ENCODE results near the gene POLRMT.
"Not testable (repeated sequence)": the region's sequence is repeated elsewhere in the genome, so short reads cannot be mapped to it uniquely, and the experiment has no call there.

Gene POLRMT

DNA sequence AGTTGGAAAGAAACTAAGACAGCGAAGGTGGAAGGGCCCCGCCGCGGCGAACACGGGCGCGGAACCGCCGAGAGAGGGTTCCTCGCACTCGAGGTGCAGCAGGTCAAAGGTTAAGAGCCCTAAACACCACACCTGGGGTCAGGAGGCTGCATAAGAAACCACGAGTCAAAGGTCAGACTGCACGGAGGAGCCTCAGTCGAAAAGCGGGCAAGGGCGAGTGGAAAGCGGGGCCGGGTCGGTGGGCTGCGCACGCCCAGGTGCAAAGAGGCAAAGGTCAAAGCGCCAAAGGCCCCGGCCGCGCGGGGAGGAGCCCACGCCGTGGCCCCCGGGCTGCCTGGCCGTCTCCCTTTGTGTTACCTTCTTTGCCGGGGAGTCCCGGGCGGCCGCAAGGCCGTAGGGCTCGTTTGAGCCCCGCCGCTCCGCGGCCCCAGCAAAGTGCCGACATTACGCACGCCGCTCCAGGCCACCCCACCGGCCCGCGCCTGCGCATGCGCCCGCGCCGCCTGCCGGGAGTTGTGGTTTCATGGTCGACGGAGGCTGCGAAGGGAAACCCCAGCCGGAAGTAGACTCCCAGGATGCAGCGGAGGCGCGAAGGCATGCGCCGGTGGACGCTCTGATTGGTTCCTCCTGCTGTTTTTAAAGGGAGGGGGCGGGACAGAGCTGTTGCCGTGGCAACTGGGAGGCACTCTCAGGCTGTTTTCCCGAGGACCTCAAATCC, at the start of gene POLRMT:
Gene POLRMT, minus strand, starts transcription at position 470 of the 718 bp plus-strand sequence. Its CDS starts 25 bp downstream, at position 445.
- DNase-seq: peak; percentile 98

DNA sequence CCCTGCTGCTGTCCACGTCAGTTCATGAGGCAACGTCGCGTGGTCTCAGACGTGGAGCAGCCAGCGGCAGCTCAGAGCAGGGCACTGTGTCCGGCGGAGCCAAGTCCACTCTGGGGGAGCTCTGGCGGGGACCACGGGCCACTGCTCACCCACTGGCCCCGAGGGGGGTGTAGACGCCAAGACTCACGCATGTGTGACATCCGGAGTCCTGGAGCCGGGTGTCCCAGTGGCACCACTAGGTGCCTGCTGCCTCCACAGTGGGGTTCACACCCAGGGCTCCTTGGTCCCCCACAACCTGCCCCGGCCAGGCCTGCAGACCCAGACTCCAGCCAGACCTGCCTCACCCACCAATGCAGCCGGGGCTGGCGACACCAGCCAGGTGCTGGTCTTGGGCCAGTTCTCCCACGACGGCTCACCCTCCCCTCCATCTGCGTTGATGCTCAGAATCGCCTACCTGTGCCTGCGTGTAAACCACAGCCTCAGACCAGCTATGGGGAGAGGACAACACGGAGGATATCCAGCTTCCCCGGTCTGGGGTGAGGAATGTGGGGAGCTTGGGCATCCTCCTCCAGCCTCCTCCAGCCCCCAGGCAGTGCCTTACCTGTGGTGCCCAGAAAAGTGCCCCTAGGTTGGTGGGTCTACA, 49.5 kb upstream of the POLRMT start:
- no peak for DNase-seq

DNA sequence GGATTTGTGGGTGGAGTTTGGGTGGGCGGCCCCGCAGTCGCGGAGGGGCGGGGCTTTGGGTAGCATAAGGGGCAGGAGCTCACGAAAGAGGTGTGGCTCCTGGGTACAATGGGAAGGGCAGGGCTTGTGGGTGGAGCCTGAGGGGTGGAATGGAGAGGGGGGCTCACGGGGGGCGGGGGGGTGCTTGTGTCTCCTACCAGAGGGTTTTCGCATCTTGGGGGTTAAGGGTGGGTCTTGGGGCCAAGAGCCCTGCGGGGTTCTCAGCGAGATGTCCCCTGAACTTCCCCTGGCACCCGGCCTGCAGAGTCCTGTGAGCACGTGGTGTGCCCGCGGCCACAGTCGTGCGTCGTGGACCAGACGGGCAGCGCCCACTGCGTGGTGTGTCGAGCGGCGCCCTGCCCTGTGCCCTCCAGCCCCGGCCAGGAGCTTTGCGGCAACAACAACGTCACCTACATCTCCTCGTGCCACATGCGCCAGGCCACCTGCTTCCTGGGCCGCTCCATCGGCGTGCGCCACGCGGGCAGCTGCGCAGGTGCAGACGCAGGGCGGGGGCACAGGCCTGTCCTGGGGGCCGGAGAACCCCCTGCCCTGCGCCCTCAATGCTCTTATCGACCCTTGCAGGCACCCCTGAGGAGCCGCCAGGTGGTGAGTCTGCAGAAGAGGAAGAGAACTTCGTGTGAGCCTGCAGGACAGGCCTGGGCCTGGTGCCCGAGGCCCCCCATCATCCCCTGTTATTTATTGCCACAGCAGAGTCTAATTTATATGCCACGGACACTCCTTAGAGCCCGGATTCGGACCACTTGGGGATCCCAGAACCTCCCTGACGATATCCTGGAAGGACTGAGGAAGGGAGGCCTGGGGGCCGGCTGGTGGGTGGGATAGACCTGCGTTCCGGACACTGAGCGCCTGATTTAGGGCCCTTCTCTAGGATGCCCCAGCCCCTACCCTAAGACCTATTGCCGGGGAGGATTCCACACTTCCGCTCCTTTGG, 48.0 kb upstream of the POLRMT start:
- DNase-seq: peak; percentile 91

DNA sequence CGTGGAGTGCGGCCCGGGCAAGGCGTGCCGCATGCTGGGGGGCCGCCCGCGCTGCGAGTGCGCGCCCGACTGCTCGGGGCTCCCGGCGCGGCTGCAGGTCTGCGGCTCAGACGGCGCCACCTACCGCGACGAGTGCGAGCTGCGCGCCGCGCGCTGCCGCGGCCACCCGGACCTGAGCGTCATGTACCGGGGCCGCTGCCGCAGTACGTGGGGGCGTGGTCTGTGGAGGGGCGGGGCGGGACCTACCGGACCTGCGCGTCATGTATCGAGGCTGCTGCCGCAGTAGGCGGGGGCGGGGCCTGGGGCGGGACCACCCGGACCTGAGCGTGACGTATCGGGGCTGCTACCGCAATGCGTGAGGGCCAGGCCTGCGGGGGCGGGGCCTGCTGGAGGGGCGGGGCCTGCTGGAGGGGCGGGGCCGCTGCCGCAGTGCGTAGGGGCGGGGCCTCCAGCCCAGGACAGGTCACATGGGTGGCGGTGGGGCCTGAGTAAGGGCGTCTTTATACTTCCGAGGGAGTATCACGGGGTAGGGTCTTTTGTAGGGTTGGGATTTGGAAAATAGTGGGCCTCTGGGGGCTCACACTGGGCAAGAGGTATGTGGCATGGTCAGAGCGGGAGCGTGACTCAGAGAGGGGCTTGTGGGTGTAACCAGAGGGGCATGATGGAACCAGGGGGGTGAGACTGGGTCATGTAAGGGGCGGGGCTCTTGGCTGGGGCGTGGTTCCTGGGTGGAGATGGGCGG, 47.1 kb upstream of the POLRMT start:
- DNase-seq: peak; percentile 98

DNA sequence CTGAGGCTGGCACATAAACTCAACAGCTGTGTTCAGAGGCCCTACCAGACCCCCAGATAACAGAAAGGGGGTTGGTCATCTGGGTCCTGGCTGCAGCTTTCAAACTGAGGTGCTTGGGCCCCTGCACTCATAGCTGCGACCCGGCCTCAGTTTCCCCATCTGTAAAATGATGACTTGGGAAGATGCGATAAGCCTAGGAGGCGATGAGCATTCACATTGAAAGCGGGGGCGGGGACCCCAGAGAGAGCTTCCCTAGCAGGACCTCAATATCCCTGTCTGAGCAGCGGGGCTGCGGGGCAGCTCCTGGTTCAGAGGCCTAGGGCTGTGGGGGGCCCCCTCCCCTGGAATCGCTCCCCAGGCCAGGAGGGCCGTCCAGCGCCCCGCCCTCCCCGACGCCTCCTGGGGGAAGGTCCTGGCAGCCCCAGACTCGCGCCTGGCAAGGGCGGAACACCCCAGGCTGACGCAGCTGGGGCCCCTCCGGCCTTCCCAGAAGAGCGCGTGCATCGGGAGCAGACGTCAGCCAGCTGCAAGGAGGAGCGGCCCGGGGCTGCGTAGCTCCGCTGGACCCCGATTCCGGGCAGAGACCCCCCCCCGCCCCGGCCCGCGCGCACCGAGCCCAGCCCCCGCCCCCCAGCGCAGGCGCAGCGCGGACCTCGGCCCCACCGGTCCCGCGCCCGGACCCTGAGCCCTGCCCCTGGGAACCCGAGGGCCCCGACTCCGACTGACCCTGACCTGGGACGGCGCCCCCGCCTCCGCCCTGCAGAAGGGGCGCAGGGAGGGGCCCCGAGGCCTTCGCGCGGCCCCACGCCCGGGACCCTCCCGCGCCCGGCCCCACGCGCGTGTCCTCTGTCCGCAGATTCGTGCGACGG, 46.3 kb upstream of the POLRMT start:
- peak; percentile 61 for DNase-seq

DNA sequence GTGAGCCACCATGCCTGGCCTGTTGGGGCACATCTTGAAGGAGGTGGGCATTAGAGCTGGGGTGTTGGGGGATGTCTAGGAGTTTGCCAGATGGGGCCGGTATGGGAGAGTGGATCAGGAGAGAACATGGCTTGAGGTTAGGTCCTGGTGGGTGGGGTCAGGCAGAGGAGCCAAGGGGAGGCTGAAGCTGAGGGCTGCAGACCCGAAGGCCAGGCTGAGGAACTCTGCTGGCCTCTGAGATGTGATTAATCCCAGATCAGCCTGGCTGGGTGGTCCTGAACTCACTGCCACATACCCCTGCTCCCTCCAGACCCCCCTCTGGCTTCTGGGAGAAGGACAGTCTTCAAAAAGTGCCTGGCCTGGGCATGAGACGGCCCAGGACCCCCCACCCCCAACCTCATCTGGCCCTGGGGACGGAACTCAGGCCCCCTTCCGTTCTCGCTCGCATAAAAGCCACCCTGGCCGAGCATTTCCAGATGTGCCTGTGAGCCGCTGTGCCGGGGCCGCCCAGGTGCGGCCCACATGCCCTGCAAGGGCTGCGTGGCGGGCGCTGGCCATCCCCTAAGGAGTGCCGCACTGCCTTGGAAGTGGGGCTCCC, 45.6 kb upstream of the POLRMT start:
- no peak for DNase-seq

DNA sequence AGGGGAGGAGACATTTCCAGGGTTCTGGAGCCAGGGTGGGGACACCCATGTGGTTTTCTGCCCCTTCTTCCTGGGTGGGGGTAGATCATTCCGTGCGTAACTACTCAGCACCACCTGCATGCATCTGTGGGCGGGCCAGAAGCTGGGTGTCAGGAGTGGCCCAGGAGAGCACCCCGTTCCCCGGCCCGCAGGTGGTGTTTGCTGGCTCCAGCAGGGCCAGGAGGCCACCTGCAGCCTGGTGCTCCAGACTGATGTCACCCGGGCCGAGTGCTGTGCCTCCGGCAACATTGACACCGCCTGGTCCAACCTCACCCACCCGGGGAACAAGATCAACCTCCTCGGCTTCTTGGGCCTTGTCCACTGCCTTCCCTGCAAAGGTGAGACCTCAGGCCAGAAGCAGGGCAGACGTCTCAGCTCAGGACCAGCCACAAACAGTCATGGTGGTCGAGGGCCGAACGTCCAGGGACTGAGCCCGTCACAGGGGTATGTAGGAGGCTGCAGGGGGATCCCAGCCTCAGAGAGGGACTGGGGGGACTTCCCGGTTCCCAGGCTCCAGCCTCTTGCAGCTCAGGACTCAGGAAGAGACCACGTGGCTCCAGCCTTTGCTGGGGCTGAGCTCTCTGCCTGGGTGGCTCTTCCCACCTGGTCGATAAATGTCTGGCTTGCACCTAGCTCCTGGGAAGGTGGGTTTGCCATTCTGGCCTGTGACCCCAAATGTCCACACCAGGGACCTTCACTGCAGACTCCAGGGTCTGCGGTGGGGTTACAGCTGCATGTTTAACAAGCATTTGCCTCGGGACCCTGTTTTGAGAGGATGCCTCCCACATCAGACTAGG, 44.5 kb upstream of the POLRMT start:
- peak; percentile 82 for DNase-seq

DNA sequence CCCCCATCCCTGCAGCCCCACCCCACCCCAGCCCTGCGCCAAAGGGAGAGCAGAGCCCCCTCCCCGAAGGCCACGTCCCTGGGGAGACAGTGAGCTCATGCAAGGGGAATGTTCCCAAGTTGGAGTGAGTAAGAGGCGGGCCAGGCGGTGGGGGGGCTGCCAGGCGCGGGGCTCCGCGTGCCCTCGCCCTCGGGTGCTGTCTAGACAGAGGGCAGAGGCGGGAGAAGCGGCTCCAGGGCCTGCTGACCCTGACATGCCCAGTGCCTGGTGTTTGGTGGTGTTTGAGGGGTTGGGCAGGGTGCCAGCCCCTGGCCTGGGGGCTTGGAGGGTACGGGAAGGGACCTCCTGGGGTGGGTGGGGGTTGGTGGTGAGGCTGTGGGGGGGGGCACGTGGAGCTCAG, 43.9 kb upstream of the POLRMT start:
- DNase-seq: peak; percentile 15

DNA sequence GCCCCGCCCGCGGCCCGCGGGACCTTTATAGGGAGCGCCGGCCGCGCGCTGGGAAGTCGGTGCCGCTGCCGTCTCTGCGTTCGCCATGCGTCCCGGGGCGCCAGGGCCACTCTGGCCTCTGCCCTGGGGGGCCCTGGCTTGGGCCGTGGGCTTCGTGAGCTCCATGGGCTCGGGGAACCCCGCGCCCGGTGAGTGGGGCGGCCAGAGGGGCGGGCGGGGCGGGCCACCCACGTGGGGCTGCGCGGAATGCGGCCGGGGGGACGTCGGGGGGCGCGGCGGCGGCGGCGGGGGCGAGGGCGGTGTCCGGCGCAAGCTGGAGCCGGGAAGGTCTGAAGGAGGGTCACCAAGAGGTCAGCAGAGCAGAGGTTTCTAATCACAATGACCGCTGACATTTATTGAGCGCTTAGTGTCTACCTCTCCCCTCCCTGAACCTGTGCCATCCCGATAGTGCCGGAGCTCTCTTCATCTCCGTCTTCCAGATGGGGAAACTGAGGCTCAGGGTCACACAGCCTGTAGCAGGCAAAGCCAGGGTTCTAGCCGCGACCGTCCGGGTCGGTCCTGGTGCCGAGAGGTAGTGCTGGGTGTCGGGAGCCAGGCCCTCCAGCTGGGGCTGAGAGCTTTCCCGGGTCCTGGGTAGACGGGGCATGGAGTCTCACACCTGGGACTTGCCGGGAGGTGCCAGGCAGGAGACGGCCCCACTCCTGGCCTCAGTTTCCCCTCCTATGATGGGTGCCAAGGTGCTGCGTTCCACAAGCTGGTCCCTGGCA, 43.2 kb upstream of the POLRMT start, which contains the start of gene FSTL3:
Gene FSTL3, plus strand, starts transcription at position 54 of the 767 bp plus-strand sequence. Its CDS starts 32 bp downstream, at position 86.
- DNase-seq: no peak

DNA sequence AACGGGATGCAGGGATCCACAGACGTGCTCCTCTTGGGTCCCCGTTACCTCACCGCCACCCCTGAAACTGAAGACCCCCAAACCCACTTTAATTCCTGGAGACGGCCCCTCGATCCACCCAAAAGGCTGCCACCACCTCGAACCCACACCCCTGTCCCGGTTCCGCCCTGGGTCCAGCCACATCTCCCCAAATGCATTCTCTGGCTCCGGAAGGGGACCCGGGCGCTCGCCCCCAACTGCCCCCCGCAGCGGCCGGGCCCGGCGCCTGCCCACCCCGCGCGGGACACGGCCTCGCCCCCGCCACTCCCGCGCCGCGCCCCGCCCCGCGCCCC, 42.6 kb upstream of the POLRMT start:
- no peak for DNase-seq

DNA sequence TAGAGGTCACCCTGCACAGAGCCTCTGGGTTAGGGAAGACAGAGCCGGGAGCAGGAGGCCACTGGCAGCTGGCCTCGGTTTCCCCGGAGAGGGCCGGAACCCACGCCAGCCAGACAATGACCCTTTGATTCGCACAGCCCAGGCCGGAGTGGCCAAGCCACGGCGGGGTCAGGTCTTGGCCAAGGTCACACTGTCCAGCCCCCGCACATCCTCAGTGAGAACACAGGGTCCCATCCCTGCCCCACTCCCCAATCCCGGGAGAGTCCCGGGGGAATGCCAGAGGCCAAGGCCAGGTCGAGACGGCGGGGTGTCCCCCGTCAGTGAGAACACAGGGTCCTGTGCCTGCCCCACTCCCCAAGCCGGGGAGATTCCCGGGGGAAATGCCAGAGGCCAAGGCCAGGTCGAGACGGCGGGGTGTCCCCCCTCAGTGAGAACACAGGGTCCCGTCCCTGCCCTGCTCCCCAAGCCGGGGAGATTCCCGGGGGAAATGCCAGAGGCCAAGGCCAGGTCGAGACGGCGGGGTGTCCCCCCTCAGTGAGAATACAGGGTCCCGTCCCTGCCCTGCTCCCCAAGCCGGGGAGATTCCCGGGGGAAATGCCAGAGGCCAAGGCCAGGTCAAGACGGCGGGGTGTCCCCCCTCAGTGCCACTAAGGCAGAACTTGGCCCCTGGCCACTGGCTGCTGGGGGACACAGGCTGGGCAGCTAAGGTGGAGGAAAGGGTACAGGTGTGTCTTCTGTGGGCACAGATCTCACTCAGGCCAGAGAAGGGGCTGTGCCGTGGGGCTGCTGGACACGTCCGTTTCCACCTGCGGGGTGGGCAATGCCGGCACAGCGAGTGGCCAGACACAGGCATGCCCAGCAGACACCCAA, 41.2 kb upstream of the POLRMT start:
- DNase-seq: no peak

DNA sequence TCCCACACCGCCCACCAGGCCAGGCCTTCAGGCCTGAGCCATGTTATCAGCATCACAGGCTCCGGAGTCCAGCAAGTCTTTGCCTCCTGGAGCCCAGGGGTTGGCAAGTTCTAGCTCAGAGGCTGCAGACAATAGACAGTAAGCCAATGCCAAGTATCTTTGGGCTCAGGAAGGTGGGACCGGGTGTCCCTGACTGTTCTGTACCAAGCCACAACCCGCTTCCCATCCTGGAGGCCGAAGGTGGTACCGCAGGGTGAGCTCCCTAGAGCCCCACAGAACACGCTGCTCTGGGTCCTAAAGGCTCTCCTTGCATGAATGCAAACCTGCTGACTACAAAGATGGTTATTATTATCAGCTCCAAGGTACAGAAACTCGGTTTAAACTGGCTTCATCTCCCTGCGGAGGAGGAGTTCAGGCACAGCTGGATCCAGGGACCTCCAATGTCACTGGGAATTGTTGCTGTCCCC, 37.3 kb upstream of the POLRMT start:
- DNase-seq: peak; percentile 45

DNA sequence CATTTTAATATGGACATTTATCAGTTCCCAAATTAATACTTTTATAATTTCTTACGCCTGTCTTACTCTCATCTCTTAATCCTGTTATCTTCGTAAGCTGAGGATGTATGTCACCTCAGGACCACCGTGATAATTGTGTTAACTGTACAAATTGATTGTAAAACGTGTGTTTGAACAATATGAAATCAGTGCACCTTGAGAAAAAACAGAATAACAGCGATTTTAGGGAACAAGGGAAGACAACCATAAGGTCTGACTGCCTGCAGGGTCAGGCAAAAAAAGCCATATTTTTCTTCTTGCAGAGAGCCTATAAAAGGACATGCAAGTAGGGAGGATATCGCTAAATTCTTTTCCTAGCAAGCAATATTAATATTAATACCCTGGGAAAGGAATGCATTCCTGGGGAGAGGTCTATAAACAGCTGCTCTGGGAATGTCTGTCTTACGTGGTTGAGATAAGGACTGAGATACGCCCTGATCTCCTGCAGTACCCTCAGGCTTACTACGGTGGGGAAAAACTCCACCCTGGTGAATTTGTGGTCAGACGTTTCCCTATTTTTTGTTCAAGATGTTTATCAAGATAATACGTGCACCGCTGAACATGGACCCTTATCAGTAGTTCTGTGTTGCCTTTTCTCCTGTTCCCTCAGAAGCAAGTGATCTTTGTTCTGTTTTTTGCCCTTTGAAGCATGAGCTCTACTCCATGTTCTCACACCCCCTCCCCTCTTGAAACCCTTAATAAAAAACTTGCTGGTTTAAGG, 35.5 kb upstream of the POLRMT start:
- DNase-seq: not testable (repeated sequence)

DNA sequence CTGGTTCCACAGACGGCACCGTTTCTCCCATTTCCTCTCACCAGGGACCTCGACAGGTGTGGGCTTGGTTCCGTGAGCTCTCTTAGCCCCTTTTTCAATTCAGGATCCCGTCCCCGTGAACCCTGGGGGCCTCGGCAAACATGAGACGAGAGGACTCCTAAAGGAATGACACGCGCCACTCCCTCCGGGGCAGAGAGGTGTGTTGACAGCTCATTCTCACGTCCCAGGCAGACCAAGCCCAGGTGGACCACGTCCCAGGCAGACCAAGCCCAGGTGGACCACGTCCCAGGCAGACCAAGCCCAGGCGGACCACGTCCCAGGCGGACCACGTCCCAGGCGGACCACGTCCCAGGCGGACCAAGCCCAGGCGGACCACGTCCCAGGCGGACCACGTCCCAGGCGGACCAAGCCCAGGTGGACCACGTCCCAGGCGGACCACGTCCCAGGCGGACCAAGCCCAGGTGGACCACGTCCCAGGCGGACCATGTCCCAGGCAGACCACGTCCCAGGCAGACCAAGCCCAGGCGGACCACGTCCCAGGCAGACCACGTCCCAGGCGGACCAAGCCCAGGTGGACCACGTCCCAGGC, 33.7 kb upstream of the POLRMT start:
- not testable (repeated sequence) for DNase-seq

DNA sequence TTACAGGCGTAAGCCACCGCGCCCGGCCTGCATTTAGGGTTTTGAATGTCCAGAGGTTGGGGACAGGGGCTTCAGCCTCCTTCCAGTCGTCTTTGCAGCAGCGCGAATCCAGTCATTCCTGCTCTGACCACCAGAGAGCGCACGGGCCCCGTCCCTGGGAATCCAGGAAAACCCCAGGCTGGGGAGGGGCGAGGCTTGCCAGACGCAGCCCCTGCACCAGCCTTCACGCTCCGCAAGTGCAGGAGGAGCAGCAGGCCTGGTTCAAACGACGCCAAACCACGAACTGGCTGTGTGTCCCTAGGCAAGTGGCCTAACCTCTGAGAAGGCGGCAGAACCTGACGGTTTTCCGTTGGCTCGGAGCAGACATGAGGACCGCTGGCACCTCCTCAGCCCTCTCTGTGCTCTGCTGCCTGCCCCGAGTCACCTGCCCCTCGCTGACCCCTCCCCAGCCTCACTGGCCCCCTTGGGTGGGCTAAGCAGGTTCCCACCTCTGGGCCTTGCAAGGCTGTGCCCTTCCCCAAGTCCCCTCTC, 31.6 kb upstream of the POLRMT start:
- peak; percentile 79 for DNase-seq

DNA sequence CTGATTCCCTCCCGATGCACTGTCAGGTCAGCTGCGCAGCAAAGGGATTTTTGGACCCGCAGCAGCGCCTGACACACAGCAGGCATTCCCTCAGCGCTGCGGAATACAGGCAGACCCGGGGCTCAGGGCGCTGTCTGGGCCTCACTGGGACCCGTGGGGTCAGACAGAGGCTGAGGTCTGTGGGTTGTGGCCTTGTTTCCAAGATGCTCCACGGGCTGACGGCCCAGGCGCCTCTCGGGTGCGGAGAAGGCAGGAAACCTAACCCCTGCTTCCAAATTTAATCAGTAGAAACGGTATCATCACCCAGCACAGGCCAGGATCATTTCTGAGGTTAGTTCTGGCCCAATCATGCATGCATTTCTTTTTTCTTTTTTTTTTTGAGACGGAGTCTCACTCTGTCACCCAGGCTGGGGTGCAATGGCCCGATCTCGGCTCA, 30.4 kb upstream of the POLRMT start:
- DNase-seq: no peak
